ENCODE data around the gene ACTMAP. TPM values are rescaled to one million over a fixed set of nuclear protein-coding genes. Genes with fewer than 3 reads are reported as not detected.

ACTMAP gene
- total and polyA plus RNA-seq, 9 of the 15 experiments (the other 6 are each of a cell fraction or from before 2014, with no cell fraction given) = 1.7 to 16.6 (median 4.9) TPM

DNA sequence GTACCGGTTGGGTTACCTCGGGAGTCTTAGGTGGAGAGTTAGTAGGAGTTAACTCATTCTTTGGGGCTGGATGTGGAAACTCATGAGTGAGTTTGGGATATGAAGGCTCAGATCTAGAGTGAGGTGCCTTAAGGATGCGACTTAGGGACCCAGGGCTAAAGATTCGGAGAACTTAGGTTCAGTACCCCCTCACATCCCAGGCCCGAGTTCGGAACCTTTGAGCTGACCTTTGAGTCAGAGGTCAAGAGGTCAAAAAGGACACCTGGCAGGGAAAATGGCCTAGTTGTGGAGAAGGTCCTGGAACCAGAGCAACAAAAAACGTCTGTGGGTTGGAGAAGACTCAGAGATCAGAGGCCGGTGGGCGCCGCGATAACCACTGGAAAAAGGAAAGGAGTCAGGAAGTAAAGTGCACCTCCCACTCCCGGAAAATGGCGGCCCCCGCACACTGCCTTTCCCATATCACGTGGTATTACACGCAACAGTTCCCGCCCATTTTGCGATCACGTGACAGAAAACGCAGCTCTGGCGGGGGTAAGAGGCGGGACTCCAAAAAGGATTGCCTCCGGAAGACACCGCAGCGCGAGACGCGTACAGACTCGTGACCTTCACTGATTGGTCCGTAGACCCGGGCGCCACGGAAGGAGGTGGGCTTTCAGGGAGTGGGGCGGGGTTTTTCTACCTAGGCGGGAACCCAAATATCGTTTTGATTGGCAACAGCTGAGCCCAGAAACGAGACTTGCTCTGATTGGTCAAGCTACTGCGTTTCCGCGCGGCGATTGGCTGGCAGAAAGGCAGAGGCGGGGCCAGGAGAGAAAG, at the start of gene ACTMAP (continued):
- TF ChIP-seq MCM5 (IDR thresholded peaks at IDR 0.05; ENCODE audit: low read depth) (no peak), BRCA1 (IDR thresholded peaks at IDR 0.05) (no peak), BRCA1 (CRISPR knock-in tag; IDR thresholded peaks at IDR 0.05) (no peak), MTF1 (CRISPR knock-in tag; IDR thresholded peaks at IDR 0.05; ENCODE audit: borderline replicate concordance) (no peak), TCF3 (CRISPR knock-in tag; IDR thresholded peaks at IDR 0.05) (peak; percentile 47), SP2 (IDR thresholded peaks at IDR 0.05; ENCODE audit: extremely low read depth, low read depth, low read length, poor library complexity, severe bottlenecking) (peak; percentile 68)
- TF ChIP-seq, protein P1, sequence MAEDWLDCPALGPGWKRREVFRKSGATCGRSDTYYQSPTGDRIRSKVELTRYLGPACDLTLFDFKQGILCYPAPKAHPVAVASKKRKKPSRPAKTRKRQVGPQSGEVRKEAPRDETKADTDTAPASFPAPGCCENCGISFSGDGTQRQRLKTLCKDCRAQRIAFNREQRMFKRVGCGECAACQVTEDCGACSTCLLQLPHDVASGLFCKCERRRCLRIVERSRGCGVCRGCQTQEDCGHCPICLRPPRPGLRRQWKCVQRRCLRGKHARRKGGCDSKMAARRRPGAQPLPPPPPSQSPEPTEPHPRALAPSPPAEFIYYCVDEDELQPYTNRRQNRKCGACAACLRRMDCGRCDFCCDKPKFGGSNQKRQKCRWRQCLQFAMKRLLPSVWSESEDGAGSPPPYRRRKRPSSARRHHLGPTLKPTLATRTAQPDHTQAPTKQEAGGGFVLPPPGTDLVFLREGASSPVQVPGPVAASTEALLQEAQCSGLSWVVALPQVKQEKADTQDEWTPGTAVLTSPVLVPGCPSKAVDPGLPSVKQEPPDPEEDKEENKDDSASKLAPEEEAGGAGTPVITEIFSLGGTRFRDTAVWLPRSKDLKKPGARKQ (CRISPR knock-in tag; IDR thresholded peaks at IDR 0.05) = no peak
- TF ChIP-seq, protein P2, sequence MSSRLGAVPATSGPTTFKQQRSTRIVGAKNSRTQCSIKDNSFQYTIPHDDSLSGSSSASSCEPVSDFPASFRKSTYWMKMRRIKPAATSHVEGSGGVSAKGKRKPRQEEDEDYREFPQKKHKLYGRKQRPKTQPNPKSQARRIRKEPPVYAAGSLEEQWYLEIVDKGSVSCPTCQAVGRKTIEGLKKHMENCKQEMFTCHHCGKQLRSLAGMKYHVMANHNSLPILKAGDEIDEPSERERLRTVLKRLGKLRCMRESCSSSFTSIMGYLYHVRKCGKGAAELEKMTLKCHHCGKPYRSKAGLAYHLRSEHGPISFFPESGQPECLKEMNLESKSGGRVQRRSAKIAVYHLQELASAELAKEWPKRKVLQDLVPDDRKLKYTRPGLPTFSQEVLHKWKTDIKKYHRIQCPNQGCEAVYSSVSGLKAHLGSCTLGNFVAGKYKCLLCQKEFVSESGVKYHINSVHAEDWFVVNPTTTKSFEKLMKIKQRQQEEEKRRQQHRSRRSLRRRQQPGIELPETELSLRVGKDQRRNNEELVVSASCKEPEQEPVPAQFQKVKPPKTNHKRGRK (tag; IDR thresholded peaks at IDR 0.05) = no peak

All from K562 (cell line).